PC-9 (cell line): ENCODE results near the gene NEK7. TPM values are rescaled to one million over a fixed set of nuclear protein-coding genes. Genes with fewer than 3 reads are reported as not detected.
A peak's percentile ranks its signal among the peaks of the same experiment; 100 is the strongest.

ENCODE experiments used
- BruUV-seq: library from RNA; stranded (reverse); fragments of 400-500 nt; replicated peaks from 2 replicates; lab custom pipeline; 2021; lab: Mats Ljungman, UMichigan
- CTCF ChIA-PET: fragments of 300-600 bp; sonication (Branson Sonifier 250); formaldehyde crosslinking; loops from one replicate; lab custom pipeline; 2022; ENCODE audit warnings: antibody characterized with exemption; lab: Charles Lee
- POLR2A ChIA-PET: fragments of 300-600 bp; sonication (Branson Sonifier 250); formaldehyde crosslinking; loops from one replicate; lab custom pipeline; 2022; ENCODE audit warnings: antibody characterized with exemption; ENCODE audit not compliant: unreplicated experiment; lab: Charles Lee
- DNase-seq, 2 experiments: peaks; one replicate each; pipeline versions ENCODE4 v3.0.0 to v3.0.0-alpha.2; 2015 to 2022; ENCODE audit warnings: mixed read lengths in 1 of 2
- H2AFZ ChIP-seq: fragments of 200-600 bp; sonication (generic); 2 replicates; pipeline ENCODE4 v1.8.1; 2017; ENCODE audit warnings: antibody characterized with exemption
- H3F3A ChIP-seq: fragments of 200-600 bp; sonication (generic); 2 replicates; pipeline ENCODE4 v1.8.1; 2017; ENCODE audit warnings: antibody characterized with exemption, mild to moderate bottlenecking, low read depth; ENCODE audit not compliant: insufficient read depth
- H3K27ac ChIP-seq: fragments of 200-600 bp; sonication (generic); 2 replicates; pipeline ENCODE4 v1.6.1; 2016; ENCODE audit warnings: mixed run types
- H3K27me3 ChIP-seq: fragments of 200-600 bp; sonication (generic); 2 replicates; pipeline ENCODE4 v1.6.1; 2016; ENCODE audit warnings: low read depth, mixed run types; ENCODE audit not compliant: insufficient read depth
- H3K36me3 ChIP-seq: fragments of 200-600 bp; sonication (generic); 2 replicates; pipeline ENCODE4 v1.6.1; 2016; ENCODE audit warnings: low read depth, mixed run types
- H3K4me1 ChIP-seq: fragments of 200-600 bp; sonication (generic); replicated peaks from 2 replicates; pipeline ENCODE4 v1.6.1; 2016; ENCODE audit warnings: mixed run types; ENCODE audit not compliant: insufficient read depth
- H3K4me2 ChIP-seq: fragments of 200-600 bp; sonication (generic); 2 replicates; pipeline ENCODE4 v1.6.1; 2017; ENCODE audit warnings: mixed run types
- H3K4me3 ChIP-seq: fragments of 200-600 bp; sonication (generic); 2 replicates; pipeline ENCODE4 v1.6.1; 2016; ENCODE audit warnings: mixed run types
- H3K79me2 ChIP-seq: fragments of 200-600 bp; sonication (generic); 2 replicates; pipeline ENCODE4 v1.6.1; 2017; ENCODE audit warnings: low read depth, mixed run types
- H3K9me2 ChIP-seq: fragments of 200-600 bp; sonication (generic); 2 replicates; pipeline ENCODE4 v1.8.1; 2017; ENCODE audit warnings: mild to moderate bottlenecking; ENCODE audit not compliant: insufficient read depth
- H3K9me3 ChIP-seq: fragments of 200-600 bp; sonication (generic); 2 replicates; pipeline ENCODE4 v1.8.1; 2016; ENCODE audit warnings: low read depth; ENCODE audit not compliant: insufficient read depth
- H4K20me1 ChIP-seq: fragments of 200-600 bp; sonication (generic); 2 replicates; pipeline ENCODE4 v1.8.1; 2017; ENCODE audit not compliant: insufficient read depth
- EZH2 ChIP-seq: fragments of 200-600 bp; sonication (generic); IDR thresholded peaks from 2 replicates; pipeline ENCODE4 v1.8.0; 2017; ENCODE audit warnings: antibody characterized with exemption, low read depth
- intact Hi-C: fragments of 100-400 bp; cut with micrococcal nuclease; formaldehyde crosslinking; loops from one replicate; pipeline ENCODE4 v1.10.0; 2022; ENCODE audit not compliant: unreplicated experiment
- total RNA-seq: library from RNA; stranded (reverse); gene quantifications from 2 replicates; pipeline ENCODE4 v1.2.3, GENCODE V29; 2021
- TF ChIP-seq, protein P1 (sequence below): fragments of 200-600 bp; sonication (generic); conservative IDR thresholded peaks from 2 replicates; pipeline ENCODE4 v1.6.1; 2017; ENCODE audit warnings: mixed run types, antibody characterized with exemption, mild to moderate bottlenecking, moderate library complexity

Gene NEK7
- total RNA-seq, 1 experiment from 2014 or later, result 67.4 TPM

DNA sequence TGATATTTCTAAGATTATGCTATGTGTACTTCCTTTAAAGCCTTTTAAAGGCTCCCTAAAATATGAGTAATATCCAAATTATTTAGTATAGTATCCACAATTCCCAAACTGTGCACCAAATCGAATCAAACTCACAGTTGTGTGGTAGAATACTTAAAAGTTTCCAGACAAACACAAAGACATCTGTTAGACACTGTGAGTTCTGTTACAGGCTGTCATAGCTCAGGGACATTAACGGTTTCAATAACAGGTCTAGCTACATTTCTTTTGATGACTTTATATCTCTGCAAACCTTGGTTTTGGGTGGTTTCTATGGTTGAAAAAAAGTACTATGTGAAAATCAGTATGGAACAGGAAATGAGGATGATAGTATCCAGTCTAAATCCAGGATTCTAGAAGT lies 36.9 kb upstream of the NEK7 start:
- intact Hi-C loops, result loop anchor here (2.0 kb wide), 1 partner anchor 37 kb away; the partner anchor contains the start of gene NEK7
- ChIA-PET CTCF (no interaction called here), POLR2A (interaction anchor here (1.0 kb wide), 1 partner anchor 22 kb away, joined by 4 read pairs; no protein-coding TSS in a partner anchor)
- no peaks in the 10 kb centered on the region for H3K36me3 ChIP-seq
- H3K27me3 ChIP-seq, result no peaks in the 10 kb centered on the region
- BruUV-seq, result no TSS peak
- no peak overlapping the region; the same call in 1 of the 2 replicates for H3K27ac ChIP-seq
- H2AFZ ChIP-seq, result no peak overlapping the region
- no peak overlapping the region for H3K4me2 ChIP-seq
- no peaks in the 10 kb centered on the region for H3K9me2 ChIP-seq
- H3F3A ChIP-seq, result no peaks in the 10 kb centered on the region
- H3K4me1 ChIP-seq, result peaks cover 19% of the 10 kb centered on the region
- H3K79me2 ChIP-seq, result no peaks in the 10 kb centered on the region
- TF ChIP-seq EZH2, result no peak
- TF ChIP-seq, protein P1, sequence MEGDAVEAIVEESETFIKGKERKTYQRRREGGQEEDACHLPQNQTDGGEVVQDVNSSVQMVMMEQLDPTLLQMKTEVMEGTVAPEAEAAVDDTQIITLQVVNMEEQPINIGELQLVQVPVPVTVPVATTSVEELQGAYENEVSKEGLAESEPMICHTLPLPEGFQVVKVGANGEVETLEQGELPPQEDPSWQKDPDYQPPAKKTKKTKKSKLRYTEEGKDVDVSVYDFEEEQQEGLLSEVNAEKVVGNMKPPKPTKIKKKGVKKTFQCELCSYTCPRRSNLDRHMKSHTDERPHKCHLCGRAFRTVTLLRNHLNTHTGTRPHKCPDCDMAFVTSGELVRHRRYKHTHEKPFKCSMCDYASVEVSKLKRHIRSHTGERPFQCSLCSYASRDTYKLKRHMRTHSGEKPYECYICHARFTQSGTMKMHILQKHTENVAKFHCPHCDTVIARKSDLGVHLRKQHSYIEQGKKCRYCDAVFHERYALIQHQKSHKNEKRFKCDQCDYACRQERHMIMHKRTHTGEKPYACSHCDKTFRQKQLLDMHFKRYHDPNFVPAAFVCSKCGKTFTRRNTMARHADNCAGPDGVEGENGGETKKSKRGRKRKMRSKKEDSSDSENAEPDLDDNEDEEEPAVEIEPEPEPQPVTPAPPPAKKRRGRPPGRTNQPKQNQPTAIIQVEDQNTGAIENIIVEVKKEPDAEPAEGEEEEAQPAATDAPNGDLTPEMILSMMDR, result no peak
- no peak overlapping the region for H3K4me3 ChIP-seq
- no peak for DNase-seq
- peaks cover 14% of the 10 kb centered on the region for H3K9me3 ChIP-seq
- no peaks in the 10 kb centered on the region for H4K20me1 ChIP-seq

DNA sequence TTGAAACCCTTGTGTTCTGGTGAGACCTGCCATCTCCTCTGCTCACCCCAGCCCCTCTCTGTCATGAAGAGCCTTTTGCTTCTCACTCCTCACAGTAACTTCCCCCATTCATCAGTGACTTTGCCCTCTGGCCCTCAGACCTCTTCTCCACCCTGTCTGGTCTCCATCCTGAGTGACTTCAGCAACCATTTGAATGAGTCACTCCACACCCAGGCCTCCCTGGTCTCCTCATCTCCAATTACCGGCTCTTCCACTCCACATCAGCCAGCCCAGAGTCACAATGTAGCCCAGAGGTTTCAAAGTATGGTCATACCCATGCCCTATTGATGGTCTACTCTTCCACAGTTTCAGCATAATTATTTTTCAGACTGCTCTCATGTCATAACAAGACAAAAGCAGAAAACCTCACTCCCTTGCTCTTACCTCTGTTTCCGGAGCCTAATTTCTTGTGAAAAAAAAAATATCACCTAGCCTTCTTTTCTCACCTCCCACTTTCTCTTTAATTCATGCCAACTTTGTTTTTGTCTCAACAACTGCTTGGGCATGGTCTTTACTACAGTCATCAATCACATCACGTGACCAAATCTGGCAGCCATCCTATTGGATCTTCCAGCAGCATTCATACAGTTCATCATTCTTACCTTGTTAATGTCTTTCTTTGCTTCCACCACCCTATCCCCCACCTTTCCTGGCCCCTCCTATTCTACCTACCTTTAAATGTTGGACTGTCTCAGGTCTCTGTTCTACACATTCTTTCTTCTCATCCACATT lies 35.6 kb upstream of the NEK7 start:
- BruUV-seq, result TSS peak; percentile 98
- Histone ChIP-seq H2AFZ (0 out of 2 replicates have a peak overlapping the region, but pooled peaks have one; percentile 31), H4K20me1 (no peaks in the 10 kb centered on the region), H3K4me3 (no peak overlapping the region), H3K79me2 (no peaks in the 10 kb centered on the region), H3K36me3 (no peaks in the 10 kb centered on the region), H3K4me1 (peaks cover 31% of the 10 kb centered on the region), H3K9me3 (peaks cover 14% of the 10 kb centered on the region), H3K4me2 (0 out of 2 replicates have a peak overlapping the region, but pooled peaks have one; percentile 23), H3K9me2 (no peaks in the 10 kb centered on the region), H3K27me3 (no peaks in the 10 kb centered on the region), H3F3A (peaks cover 1% of the 10 kb centered on the region; the same call in 1 of the 2 replicates), H3K27ac (peak overlapping the region; percentile 28; the same call in 1 of the 2 replicates)
- POLR2A ChIA-PET, result no interaction called here
- no peak for TF ChIP-seq EZH2
- TF ChIP-seq, protein P1, result no peak
- CTCF ChIA-PET, result no interaction called here
- peak; percentile 63 for DNase-seq
- intact Hi-C loops, result loop anchor here (2.0 kb wide), 1 partner anchor 36 kb away; the partner anchor contains the start of gene NEK7

DNA sequence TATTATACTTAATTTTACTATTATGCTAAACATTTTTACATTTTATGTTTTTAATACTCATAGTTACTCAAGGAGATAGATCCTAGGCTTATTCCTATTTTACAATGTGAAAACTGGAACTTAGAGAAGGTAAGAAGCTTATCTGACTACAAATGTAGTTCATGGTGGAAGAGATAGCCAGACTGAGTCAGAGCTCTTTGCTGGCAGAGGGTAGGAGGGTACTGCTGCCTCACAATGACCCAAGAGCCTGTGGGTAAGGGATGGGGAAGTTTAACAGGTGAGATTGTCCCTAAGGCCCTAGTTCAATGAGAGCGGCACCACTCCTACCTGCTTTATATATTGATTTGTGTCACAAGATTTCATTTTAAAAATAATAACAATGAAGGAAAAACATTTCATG lies 34.1 kb upstream of the NEK7 start:
- BruUV-seq, result no TSS peak
- H3F3A ChIP-seq, result peaks cover 4% of the 10 kb centered on the region; the same call in 1 of the 2 replicates
- H3K4me1 ChIP-seq, result peaks cover 37% of the 10 kb centered on the region
- TF ChIP-seq, protein P1, result no peak
- no peak for TF ChIP-seq EZH2
- H3K36me3 ChIP-seq, result no peaks in the 10 kb centered on the region
- no peak overlapping the region for H3K27ac ChIP-seq
- peaks cover 14% of the 10 kb centered on the region for H3K9me3 ChIP-seq
- H2AFZ ChIP-seq, result no peak overlapping the region
- no peak overlapping the region for H3K4me3 ChIP-seq
- H3K4me2 ChIP-seq, result no peak overlapping the region
- no peaks in the 10 kb centered on the region for H3K27me3 ChIP-seq
- ChIA-PET CTCF (no interaction called here), POLR2A (no interaction called here)
- no peak for DNase-seq
- H3K9me2 ChIP-seq, result no peaks in the 10 kb centered on the region
- H4K20me1 ChIP-seq, result no peaks in the 10 kb centered on the region
- intact Hi-C loops, result no loop called here
- no peaks in the 10 kb centered on the region for H3K79me2 ChIP-seq
